COLO829 (cell line): ENCODE results near the gene LSG1.

Experiments
- DNase-seq: peaks from one replicate; pipeline ENCODE4 v3.0.0; 2012; ENCODE audit warnings: low spot score

Gene LSG1

DNA sequence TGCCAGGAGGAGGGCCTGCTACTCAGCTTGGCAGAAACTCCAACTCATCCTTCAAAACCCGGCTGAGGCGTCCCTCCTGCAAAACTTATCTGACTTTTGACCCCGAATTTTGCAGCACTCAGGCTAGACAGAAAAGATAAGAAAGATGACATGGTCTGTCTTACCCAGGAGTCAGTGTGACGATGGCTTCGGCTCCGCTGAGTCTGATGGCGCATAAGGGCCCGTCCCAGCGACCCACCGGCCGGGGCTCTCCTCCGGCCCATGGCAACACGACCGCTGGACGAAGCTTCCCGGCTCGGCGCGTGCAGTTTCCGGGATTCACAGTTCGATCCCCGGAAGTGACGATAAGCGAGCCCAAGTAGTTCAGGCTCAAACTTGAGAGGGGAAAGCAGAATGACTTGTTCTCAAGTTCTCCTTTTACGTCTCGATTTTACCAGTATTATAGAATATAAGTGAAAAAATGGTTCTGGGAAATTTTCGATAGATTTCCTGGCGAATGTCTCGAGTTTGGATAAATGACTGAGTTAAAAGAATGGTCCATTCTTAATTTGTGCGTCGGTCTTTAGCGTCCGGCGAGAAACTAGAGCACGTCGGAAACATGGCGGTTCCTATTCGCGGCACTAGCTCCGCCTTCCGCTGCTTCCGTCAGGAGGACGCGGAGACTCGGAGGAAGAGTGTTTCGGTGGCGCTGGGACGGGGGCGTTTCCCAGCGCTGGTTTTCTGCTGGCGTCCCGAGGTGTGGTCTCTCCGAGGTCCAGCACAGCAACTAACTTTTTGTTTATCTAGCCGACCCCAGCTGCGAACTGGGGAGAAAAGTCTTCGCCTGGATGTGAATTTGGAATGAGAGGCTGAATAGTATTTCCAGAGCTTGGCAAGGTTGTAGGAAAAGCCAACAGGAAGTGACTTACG is at the start of gene LSG1:
TSS of gene LSG1 (minus strand) at position 292 of the 909 bp plus-strand sequence. CDS start at position 263, 29 bp downstream.
- DNase-seq = peak; percentile 97

DNA sequence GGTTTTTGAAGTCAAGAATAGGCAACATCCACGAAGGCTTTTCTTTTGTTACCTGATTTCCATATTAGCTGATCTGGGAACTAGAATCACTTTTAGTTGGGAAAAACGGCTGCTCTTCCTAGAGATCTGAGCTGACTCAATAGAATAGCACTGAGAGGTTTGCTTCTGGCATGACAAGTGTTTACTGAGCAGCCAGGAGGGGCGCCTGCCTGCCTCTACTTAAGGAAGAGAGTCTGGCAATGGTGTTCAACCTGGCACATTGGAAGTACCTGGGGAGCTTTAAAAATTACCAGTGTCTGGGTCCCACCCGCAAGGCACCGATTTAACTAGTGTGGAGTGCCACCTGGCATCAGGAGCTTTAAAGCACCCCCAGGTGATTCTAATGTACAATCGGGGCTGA is 48.1 kb upstream of the LSG1 start:
- no peak for DNase-seq

DNA sequence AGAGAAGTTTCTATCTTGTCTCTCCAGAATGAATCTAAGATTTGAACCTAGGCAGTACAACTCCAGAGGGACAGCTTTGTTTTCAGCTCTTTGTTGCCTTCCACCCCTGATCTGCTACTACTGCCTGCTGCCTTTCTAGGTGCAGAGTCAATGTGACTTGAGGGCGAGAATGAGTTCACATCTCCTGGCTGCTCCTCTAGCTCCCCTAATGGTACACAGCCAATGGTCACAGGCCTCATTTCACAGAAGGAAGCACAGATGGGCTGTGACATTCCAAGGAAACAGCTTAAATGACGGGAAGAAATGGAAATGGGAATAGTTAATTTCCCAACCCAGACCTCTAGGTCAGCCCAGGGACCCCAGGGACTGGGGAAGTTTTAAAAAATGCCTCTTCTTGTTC is 46.1 kb upstream of the LSG1 start:
- DNase-seq = no peak

DNA sequence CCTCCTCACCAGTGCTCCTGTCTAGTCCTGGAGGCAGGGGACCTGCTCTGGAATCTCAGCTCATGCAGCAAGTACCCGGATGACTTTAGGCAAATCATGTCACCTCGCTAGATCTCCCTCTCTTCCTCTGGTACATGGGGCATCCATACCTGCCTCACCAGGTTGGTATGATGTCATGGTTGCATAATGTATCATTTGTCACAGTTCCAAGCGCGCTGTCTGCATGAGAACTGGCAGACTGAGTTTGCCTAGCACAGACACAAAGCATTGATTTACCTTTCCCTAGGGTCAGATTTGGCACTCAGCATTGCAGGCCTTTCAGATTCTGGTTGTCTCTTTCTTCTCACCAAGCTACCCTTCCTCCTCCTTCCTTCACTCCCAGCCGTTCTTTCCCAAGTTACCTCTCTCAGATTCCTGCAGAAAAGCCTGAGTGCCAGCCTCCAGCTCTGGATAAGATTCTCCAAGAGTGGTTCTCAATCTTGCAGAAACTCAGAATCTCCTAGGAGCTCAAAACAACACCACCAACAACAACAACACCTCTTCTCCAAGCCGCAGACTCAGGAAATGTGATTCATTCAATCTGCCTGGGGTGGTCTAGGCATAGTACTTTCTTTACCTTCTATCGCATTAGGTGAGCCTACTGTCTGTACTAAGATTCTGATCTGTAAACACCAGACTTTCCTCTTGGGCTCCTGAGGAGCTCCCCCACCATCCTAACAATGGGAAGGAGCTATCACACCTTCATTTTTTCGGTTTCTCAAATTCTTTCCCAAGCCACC is 43.2 kb upstream of the LSG1 start:
- no peak for DNase-seq

DNA sequence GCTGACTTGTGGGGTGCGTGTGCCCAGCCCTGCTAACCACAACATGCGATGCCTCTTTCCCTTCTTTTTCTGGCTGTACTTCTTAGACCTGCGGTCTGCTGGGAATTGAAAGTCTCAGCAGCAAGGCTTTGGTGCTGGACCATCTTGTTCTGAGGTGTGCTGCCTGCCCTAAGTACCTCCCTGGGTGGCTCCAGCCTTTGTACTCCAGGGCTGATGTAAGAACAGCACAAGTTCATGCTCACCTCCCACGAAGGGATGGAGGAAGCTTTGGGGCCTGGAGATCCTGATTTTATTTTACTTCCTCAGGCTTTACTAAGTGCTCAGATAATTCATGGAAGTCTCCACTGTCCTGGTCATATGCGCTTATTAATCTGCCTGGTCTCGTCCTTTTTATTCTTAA is 42.6 kb upstream of the LSG1 start:
- no peak for DNase-seq

DNA sequence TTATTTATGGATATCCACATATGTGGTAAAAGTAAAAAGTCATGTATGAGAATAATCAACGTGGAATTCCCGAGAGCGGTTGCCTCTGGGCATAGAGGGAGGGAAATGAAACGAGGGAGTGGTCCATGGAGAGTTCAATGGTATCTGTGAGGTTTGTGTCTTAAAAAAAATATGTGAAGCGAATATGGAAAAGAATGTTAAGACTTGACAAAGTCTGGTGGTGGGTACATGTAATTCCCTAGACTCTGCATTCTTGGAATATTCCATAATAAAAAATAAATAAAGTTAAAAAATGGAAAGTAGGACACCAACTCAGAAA is 42.1 kb upstream of the LSG1 start:
- DNase-seq = no peak

DNA sequence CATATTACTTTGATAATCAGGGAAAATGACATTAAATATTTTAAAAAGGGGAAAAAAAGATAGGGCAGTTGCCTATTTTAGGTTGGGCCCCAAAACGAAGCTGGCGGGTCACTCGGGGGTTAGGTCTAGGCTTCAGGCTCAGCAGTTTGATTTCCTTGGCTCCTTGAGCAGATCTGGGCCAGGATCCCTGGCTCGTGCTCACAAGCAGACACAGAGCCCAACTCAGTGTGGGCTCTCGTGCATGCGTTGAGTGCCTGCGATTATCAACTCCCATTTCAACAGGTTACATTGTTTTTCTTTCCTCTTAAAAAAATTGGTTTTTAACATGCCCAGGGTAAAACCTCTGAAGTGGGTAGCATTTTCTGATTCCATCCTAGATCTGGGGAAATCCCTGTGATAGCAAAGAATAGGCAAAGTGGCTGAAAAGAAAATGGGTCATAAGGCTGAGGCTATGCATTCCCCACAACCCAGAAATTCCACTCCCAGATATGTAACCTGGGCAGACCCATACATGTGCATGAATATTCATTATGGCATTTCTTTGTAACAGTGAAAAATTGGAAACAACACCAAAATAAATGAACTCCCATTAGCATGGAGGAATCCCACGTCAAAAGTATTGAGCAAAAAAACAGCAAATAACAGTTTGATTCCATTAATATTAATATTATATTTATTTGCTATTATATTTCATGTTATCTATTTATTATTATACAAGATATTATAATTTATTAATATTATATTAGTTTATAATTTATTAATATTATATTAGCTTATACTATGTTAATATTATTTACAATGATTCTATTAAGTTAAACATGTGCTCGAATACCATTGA is 41.5 kb upstream of the LSG1 start:
- DNase-seq = no peak

DNA sequence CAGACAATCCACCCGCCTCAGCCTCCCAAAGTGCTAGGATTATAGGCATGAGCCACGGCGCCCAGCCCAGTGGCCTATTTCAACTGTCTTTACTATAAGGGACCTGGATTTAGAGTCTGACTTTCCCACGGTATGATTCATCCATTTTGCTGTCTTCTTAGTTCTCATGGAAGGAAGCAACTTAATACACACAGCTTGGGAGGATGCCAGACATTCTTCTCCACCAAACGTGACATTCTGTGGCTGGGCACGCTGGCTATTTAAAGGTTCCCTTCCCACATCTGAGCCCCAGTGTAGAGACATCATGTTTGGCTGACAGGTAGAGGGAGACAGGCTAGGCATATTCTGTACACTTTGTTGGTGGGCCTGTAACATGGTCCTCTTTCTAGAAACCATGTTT is 39.9 kb upstream of the LSG1 start:
- DNase-seq = peak; percentile 86

DNA sequence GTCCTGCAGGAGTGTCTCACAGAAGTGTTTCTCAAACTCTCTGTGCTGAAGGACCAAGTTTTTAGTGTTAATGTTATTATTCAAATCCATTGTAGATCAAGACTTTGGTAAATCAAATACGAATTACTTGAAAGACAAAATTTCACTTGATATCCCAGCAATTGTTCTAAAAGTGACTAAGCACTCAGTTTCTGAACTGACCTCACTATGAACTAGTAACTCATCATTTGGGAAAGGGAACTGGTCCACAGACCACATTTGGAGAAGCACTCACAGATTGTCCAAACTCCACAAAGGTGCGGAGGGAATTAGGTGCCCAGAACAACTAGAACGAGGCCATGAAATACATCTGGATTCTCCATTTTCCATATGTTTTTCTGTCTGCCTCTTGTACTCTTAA is 39.3 kb upstream of the LSG1 start:
- DNase-seq = no peak

DNA sequence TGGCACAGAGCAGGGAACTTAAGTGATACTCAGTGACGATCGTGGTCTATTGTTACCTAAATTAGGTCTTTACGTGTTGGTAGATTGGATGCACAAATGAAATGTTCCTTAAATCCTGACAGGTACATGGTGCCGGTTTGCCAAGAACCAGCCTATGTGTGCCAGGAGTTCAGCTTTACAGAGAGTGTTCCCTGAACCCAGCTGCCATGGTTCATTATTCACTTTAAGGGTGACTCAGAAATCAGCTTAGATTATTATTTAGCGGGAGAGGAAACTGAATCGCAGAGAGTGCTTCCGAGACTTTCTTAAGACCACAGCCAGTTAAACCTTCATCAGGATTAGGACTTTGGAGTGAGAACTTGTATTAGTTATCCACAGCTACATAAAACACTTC is 35.2 kb upstream of the LSG1 start:
- DNase-seq = no peak

DNA sequence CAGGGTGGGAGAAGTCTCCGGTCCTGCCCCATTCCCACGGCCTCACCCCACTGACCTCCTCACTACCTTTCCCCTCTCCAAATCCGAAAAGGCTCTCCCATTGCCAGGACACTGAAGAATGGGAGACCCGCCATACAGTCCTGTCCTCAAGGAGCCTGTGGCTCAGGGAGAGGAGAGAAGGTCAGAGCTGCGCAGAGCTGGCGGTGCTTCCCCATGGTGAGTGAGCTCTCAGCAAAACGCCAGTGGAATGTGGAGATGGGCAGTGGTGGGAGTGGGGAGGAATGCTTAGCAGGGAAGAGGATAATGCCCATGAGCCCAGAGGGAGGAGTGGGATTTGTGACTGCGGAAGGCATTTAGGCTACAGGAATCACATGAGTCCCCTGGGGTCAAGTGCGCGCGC is 33.8 kb upstream of the LSG1 start:
- no peak for DNase-seq

DNA sequence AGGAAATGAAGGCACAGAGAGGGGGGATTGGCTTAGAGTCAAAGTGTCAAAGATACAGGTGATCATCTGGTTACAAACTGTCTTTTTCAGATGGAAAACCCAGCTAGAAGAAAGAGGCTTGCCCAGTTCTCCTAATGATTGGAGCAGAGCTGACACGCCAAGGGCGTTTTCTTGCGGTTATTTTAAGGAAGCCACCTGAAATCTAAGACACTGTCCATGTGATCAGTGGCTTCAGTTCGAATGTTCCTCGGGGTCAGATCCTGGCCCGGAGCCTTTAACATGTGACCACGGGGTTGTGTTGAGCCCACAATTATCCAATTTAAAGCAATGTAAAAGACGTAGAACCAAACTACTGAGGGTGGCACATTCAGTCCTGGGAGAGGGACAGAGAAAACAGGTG is 33.2 kb upstream of the LSG1 start:
- DNase-seq = no peak

DNA sequence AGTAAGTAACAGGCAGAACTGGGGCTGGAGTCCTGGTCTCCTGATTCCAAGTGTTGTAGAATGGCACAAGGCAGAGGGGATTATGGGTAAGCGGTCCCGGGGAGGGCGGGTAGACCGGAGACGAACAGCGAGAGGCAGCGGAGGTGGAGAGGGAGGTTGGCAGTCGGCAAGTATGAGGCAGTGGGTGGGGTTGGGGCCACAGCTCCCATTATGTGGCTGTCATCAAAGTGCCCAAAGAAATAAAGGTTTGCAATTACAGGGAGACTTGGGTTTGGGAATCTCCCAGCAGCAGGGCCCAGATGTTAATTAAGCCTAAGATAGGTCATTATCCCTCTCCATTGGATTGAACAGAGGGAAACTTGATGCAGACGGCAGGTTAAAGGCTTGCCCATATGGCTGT is 30.6 kb upstream of the LSG1 start:
- DNase-seq = no peak

DNA sequence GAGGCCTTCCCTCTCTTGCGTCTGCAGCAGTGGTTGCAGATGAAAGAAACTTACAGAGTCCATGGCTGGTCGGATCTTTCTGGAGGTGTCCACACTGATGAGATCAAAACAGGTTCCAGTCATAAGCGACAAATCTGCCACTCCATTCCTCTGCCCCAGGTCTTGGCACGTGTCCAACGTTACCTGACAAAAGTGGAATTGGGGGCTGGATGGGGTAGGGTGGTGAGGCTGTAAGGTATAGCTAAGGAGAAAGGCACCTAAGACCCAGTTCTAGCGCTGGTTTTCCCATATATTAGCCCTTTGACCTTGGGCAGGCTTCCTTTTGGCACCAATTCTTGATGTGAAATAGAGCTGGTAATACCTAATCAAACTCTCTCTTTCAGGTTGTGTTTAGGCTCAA is 24.7 kb upstream of the LSG1 start:
- DNase-seq = no peak

DNA sequence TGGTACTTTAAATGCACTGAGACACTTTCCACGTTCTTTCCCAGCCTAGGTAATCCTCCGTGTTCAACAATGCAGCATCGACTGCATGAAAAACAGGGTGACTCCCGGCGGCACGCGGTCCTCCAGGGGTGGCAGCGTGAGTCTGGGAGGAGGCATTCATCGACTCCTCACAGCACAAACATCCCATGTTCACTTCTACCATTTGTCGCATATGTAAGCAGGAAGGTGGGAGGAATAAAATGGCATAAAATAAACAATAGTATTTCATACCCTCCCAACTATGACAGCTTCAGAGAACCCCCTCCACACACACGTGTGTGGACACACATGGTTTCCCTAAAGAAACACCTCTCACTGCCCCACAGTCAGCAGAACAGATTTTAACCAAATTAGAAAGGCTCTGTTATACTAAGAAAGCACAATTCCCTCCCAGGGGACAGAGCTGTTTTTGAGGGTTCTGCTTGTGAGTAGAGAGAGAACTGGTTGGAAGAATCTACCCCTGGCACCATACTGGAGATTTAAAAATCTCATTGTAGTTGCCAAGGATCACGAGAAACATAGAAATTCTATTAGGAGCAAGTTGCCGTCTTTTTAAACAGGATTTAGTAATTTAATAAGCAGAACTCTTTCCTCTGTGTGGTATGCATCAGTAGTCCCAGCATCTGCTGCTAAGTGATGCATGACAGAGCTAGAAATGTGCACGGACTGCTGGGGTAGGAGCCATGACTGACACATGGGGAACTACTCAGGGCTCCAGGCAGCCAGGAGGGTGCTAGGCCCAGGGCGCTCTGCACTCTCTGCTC is 19.7 kb upstream of the LSG1 start:
- DNase-seq = no peak

DNA sequence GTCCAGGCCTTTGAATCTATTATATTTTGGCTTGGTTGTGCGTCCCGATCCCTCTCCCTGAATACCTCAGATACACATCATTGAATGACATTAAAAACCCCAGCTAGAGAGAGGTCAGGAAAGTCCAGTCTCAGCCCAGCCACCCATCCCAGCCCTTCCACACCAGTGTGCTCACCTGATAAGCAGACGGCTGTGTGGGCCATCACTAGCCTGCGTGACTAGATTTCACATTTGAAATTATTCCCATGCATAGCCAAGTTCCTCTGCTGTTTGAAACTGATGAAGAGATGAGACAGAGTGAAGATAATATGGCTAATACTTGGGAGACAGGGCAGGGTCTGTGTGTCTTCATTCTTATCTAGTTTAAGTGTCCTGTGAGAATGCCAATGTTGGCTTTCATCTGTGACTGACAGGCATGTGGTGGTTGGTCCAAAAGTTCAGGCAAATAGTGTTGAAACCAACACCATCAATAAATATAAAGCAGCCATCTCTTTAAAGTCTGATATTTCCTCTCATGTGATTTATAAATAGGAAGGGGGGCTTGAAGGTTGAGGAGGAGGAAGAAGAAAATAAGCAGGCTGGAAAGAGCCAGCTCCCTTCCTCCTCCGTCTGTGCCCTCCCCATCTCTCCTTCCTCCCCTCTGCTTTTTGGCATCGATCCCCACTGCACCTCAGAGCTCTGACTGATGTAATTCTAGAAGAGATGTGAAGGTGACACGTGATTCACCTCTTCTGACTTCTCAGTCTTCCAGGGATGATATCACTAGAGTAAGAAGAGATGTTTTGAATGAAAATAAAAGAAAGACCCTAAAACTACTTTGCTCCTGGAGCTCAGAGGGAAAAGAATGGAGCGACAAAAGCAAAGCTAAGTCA is 18.7 kb upstream of the LSG1 start:
- no peak for DNase-seq

DNA sequence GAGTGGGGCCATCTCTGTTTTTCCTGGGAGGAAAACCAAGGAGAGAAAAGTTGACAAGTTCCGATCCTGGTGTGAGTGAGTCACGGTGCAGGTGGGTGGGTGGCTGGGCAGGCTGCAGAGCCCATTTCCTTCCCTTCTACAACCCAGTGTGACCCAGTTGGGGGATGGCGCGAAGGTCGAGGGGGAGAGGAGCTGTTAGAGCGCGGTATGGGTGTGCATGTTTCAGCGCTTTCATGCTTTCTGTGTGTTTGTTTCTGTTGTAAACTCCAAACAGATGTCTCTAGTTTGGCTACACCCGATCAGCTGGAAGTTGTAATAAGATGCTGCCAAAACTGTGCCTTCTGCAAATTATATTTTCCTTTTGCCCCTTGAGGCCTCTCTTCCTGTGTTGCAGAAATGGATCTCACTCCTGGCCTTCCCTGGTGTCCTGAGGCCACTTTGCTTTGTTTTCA is 17.5 kb upstream of the LSG1 start:
- DNase-seq = no peak

DNA sequence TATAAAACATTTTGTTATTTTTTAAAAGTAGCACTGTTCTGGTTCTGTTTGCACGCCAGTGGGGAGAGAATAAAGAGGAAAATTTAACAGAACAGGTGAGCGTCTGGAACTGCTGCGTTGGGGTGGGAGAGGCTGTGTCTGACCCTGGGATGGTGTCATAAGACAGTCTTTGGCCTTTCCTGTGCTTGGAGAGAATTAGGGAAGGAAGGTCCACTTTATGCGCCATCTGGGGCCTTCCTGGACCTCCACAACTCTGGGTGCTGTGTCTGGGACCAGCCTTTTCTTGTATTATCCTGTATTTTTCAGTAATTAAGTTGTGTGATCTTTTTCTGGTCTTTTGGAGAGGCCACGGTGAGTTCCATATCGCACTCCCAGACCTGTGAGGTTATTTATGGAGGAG is 17.0 kb upstream of the LSG1 start:
- DNase-seq = no peak

DNA sequence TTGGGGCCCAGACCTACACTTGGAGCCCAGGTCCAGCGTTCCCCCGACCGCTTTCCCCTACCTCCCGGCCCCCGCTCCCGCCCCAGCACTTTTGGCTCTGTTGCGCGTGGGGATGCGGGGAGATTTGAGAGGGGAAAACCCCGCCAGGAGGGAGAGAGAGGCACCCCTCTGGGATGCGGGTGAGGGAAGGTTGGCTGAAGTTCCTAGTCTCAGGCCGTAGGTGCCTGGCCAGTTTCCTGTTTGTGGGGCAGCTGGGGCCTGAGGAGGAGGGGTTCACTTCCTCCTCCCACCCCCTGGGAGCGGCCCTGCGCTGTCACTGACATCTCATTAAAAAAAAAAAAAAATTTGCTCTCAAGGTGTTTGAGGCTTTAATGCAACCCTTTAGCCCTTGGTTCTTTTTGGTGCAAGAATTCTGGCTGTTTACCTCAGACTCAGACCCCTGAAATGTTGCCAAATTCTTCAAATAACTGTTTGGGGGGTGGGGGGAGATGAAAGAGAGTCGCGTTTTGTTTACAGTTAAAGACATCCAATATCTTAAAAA is 16.3 kb upstream of the LSG1 start:
- DNase-seq = no peak

DNA sequence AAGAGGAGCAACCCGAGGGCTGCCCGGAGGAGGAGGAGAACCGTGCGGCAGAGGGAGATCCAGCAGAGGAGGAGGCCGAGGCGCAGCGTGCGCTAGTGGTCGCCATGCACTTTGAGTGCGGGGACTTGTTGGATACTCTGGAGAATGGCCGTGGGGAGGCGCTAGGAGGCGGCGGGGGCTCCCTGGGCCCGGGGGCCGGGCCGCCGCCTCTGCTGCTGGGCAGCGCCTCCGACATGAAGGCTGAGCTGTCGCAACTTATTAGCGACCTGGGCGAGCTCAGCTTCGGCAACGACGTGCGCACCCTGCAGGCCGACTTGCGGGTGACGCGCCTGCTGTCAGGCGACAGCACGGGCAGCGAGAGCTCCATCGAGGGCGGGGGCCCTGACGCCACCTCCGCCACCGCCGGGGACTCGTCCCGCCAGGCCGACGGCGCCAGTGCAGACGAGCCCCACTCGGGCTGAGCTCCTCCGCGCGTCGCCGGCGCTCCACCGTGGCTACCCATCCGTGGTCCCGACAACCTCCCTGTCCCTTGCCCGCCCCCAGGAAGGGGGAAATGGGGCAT is 15.7 kb upstream of the LSG1 start:
- DNase-seq = no peak
